T-helper 17 cell (primary cell): ENCODE data around the gene OCIAD2. TPM values are rescaled to one million over a fixed set of nuclear protein-coding genes. Genes with fewer than 3 reads are reported as not detected.

Source experiments
- ATAC-seq: fragments of 150-1000 bp; cut with Tn5 transposase; 2 replicates; pipeline ENCODE4 v1.10.0; 2021; ENCODE audit warnings: mild to moderate bottlenecking, moderate library complexity
- DNase-seq, 3 donors: peaks; one replicate each; pipeline versions ENCODE4 v3.0.0 to v3.0.0-alpha.2; 2020 to 2021
- H3K9me3 ChIP-seq: one replicate; pipeline ENCODE4 v1.7.0; 2013; ENCODE audit warnings: low read length, mild to moderate bottlenecking; ENCODE audit not compliant: control insufficient read depth, poor library complexity, severe bottlenecking
- H3K27ac Mint-ChIP-seq: one replicate; pipeline ENCODE4 v1.8.0; 2022; ENCODE audit warnings: mild to moderate bottlenecking, moderate library complexity, mixed read lengths
- H3K27me3 Mint-ChIP-seq: one replicate; pipeline ENCODE4 v1.8.0; 2022; ENCODE audit warnings: mixed read lengths
- H3K36me3 Mint-ChIP-seq: one replicate; pipeline ENCODE4 v1.8.0; 2022; ENCODE audit warnings: low read depth, mixed read lengths
- H3K4me1 Mint-ChIP-seq: one replicate; pipeline ENCODE4 v1.8.0; 2022; ENCODE audit warnings: mild to moderate bottlenecking, mixed read lengths
- H3K4me3 Mint-ChIP-seq: one replicate; pipeline ENCODE4 v1.8.0; 2022; ENCODE audit warnings: mild to moderate bottlenecking, moderate library complexity, mixed read lengths
- total RNA-seq, 4 donors: library from RNA in 2 of 4; stranded (reverse) in 2 of 4; gene quantifications; one replicate each; pipeline ENCODE4 v1.2.3 and lab custom pipeline; 2022 to 2026

The OCIAD2 gene, protein sequence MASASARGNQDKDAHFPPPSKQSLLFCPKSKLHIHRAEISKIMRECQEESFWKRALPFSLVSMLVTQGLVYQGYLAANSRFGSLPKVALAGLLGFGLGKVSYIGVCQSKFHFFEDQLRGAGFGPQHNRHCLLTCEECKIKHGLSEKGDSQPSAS
- 10 to 100 TPM; 54.1 to 61.9 TPM for total RNA-seq
- total RNA-seq (lab: John Stamatoyannopoulos, UW): 25.6 to 130 reads per million in 2 donors

DNA sequence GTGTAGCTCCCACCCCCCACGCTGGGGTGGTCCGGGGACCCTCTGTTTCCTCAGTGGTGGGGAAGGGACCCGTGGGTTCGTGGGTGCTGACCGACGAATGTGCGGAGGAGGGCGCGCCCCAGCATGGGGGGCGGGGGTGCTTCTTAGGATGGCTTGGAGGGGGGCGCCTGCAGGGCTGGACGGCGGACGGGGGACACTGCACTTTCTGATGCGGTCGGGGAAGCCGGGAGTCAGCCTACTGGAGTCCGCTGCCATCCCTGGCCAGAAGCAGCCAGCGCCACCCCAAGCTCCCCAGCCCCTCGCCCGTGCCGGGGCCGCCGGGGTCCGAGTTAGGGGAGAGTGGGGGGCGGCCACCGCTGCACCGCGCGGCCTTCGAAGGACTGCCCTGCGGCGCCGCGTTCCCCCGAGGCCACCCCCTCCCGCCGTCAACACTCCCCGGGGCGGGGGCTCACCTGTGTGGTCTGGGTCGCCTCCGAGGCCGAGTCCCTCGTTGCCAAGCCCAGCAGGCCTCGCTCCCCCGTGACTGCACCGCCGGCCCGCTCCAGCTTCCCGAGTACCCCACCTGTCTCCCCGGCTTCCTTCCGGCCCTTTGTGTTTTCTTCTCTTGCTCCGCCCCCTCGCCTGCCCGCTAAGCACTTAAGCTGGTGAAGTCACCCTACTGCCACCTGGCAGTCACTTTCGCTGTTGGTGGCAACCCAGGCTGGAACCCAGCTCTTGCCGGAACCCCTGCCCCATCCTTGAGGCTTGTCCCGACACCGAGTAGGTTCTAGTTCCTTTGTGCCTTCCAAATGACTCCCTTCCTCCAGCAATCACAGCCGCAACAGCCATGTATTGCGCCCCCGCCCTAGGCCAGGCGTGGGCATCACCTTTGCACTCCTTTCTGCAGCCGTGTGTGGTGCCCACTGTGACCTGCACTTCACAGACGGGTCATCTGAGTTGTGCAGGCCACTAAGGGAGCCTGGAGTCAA, at the start of gene OCIAD2:
OCIAD2 (minus strand) TSS at position 569 of the 968 bp plus-strand sequence. CDS start 2,225 bp downstream, outside the sequence.
- DNase-seq: peak; percentile 69 to 74 (median 70)
- peak within 1 kb of the TSS; percentile 93 for H3K27ac Mint-ChIP-seq
- ATAC-seq: peak; percentile 98
- H3K9me3 ChIP-seq: no peaks in the 10 kb centered on the region
- peaks cover 12% of the 10 kb centered on the region for H3K36me3 Mint-ChIP-seq
- no peaks in the 10 kb centered on the region for H3K27me3 Mint-ChIP-seq
- peak within 1 kb of the TSS; percentile 99 for H3K4me3 Mint-ChIP-seq
- H3K4me1 Mint-ChIP-seq: peaks cover 32% of the 10 kb centered on the region

DNA sequence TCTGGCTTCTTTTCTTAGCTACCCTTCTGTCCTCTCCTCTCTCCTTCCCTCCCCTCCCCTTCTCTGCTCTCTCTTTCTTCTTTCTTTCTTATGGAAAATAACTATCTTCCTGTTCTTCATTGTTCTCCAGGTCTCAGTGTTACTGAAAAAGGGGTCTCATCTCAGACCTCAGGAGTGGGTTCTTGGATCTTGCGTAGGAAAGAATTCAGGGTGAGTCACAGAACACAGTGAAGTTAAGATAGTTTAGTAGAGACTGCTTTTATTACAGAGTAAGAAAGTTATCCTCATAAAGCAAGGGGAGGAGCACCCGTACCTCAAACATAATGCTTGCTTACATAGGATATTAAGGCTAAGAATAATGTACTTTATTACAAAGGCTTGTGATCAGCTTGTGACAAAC, 47.7 kb upstream of the OCIAD2 start:
- no peaks in the 10 kb centered on the region for H3K9me3 ChIP-seq
- Mint-ChIP-seq H3K4me1 (peaks cover 2% of the 10 kb centered on the region), H3K36me3 (peaks cover 6% of the 10 kb centered on the region), H3K27me3 (peaks cover 11% of the 10 kb centered on the region), H3K4me3 (no peak overlapping the region), H3K27ac (no peak overlapping the region)
- DNase-seq: no peak
- no peak for ATAC-seq

DNA sequence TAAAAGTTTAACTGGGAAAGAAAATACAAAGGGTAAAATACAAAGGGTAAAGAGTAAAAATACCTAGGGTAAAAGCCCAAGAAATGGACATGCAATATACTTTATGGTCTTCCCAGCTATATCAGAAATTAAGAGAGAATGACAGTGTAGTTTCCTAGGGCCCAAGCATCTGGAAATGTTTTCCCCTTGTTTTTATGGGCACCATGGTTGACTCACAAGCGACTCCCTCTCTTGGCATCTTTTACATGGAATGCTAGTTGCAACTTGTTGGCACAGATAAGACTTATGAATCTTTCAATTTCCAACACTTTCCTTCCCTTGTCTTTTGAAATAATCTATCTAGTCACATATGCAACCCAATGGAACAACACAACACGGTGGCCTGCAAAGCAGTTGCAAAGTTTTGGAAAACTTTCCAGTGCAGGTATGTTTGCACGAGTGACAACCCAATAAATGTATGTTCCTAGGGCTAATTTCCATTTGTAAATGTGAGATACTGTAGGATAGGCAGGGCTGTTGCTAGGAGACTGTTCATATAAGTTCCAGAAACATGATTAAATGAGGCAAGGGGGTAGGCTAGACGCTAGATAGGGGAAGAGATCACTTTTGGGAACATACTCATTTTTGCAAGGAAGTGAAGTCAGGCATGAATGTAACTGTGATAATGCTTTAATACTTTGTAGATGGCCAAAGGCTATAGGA, 43.1 kb upstream of the OCIAD2 start:
- ATAC-seq (no peak), DNase-seq (no peak)
- Mint-ChIP-seq H3K27me3 (peaks cover 6% of the 10 kb centered on the region), H3K27ac (no peak overlapping the region), H3K4me3 (no peak overlapping the region), H3K4me1 (peaks cover 5% of the 10 kb centered on the region), H3K36me3 (peaks cover 2% of the 10 kb centered on the region)
- H3K9me3 ChIP-seq: no peaks in the 10 kb centered on the region

DNA sequence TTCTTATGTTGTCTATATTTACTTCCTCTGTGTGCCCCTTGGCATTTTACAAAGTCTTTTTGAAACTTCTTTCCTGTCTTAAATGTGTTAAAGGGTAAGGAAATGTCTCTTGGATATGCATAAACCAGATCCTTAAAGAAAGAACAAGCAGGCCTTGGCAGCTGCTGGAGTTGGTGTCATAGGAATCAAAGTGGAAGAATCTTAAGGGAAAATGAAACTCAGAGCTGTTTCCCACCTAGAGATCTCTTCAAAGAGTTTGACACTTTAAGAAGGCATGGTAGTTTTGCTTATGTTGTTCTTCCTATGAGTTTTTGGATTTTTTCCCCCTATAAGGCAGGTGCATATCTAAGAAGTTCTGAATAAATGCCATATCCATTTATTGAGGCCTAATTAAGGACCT, 42.5 kb upstream of the OCIAD2 start:
- Mint-ChIP-seq H3K27ac (no peak overlapping the region), H3K36me3 (no peaks in the 10 kb centered on the region), H3K4me1 (peaks cover 11% of the 10 kb centered on the region), H3K4me3 (no peak overlapping the region), H3K27me3 (peaks cover 6% of the 10 kb centered on the region)
- no peaks in the 10 kb centered on the region for H3K9me3 ChIP-seq
- no peak for ATAC-seq
- DNase-seq: no peak

DNA sequence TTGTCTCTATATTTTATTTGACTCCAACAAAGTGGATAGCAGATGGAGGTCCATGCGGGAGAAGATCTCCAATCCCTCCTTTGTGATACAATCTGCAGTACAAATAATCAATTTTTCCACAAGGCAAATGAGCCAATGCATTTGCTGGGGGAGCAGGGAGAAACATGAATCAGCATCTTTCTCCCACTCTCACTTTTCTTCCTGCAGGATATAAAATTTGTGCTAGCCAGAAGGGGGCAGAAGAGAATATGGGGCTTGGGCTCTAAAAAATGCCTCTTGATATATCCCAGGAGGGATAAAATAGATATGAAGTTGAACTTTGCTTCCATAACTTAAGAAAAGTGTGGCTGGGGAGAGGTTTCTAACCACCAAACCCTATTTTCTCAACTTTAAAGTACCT, 41.2 kb upstream of the OCIAD2 start:
- no peak overlapping the region for H3K4me3 Mint-ChIP-seq
- peaks cover 6% of the 10 kb centered on the region for H3K27me3 Mint-ChIP-seq
- peaks cover 17% of the 10 kb centered on the region for H3K4me1 Mint-ChIP-seq
- no peaks in the 10 kb centered on the region for H3K36me3 Mint-ChIP-seq
- H3K9me3 ChIP-seq: no peaks in the 10 kb centered on the region
- no peak overlapping the region for H3K27ac Mint-ChIP-seq
- ATAC-seq (no peak), DNase-seq (no peak)

DNA sequence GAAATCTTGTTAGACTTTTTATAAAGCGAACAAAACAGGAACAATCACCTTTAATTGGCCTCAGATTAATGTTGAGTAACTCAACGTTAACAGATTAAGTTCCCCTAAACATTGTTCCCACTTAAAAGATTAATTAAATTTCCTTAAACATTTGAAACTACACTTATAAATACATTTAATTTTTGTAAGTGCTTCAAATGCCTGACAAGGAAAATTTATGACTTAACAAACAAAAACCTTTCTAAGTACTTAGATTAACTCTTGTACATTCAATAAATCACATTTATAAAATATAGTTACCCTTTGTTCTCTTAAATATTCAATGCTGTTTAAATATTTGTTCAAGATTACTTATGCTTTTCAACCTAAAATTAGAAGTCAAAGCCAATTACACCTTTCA, 39.4 kb upstream of the OCIAD2 start:
- H3K4me1 Mint-ChIP-seq: peaks cover 19% of the 10 kb centered on the region
- peaks cover 13% of the 10 kb centered on the region for H3K27me3 Mint-ChIP-seq
- no peak for DNase-seq
- no peak overlapping the region for H3K4me3 Mint-ChIP-seq
- no peaks in the 10 kb centered on the region for H3K9me3 ChIP-seq
- ATAC-seq: no peak
- H3K27ac Mint-ChIP-seq: no peak overlapping the region
- H3K36me3 Mint-ChIP-seq: no peaks in the 10 kb centered on the region

DNA sequence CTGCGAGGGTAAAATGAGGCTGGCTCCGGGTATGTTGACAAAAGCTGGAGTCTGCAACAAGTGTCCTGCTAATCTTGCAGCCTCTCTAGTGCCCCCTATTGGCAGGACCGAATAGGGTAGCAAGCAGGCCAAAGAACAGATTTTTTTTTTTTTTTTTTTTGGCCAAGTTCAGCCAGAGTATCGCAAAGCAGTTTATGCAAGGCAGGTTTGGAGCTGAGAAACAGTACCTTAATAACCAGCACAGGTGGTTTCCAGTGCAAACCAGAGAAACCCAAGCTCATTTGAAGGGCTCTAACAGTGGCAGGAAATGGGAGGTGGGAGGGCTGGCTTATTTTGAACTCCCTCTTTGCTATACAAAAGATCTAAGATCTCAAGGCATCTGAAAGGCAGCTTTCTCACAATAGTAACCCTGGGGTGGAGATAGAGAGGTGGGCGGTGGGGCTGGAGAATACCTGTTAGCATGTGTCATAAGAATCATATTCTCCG, 38.2 kb upstream of the OCIAD2 start:
- H3K27ac Mint-ChIP-seq: no peak overlapping the region

DNA sequence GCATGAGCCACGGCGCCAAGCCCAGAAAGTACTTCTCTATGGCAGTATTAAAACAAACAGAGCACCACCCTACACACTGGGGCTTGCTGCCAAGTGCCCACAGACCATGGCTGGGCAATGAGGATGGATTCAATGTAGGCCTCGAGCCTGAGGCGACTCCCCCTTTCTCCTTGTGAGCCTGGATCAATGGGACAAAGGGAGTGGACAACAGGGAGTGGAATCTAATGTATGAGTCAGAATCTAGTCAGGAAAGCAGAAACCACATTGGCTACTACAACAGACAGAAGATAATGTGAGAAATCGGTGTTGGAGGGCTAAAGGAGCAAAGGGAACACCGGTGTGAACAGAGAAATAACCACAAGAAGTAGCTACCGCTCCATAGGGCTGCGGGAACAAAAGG, 37.7 kb upstream of the OCIAD2 start:
- Mint-ChIP-seq H3K27ac (no peak overlapping the region), H3K4me3 (peak overlapping the region; percentile 41), H3K36me3 (no peaks in the 10 kb centered on the region), H3K27me3 (peaks cover 13% of the 10 kb centered on the region), H3K4me1 (peaks cover 19% of the 10 kb centered on the region)
- no peak for ATAC-seq
- H3K9me3 ChIP-seq: no peaks in the 10 kb centered on the region
- DNase-seq: no peak

More for the DNA sequence above, 38.2 kb upstream of the OCIAD2 start:
- ATAC-seq (peak; percentile 88), DNase-seq (peak in 1 of 3 donors; percentile 8)
- no peaks in the 10 kb centered on the region for H3K9me3 ChIP-seq
- H3K27me3 Mint-ChIP-seq: peaks cover 13% of the 10 kb centered on the region
- H3K36me3 Mint-ChIP-seq: no peaks in the 10 kb centered on the region
- H3K4me3 Mint-ChIP-seq: no peak overlapping the region
- H3K4me1 Mint-ChIP-seq: peaks cover 19% of the 10 kb centered on the region

DNA sequence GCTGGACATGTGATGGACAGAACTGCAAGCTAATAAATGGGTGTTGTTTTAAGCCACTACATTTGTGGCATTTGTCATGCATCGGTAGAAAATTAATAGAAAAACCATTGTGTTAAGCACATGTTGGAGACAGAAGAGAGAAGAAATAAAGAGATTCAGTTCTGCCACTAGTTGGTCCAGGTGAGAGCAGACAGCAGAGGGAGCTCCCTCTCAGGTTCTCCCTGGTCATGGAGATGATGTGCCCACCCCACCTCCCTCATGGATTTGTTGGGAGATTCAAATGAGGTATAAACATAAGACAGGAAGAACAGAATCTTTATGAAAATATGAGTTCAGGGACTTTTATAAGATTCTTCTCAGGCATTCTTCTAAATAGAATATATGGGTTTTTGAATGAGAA, 36.8 kb upstream of the OCIAD2 start:
- Mint-ChIP-seq H3K36me3 (no peaks in the 10 kb centered on the region), H3K27me3 (peaks cover 13% of the 10 kb centered on the region), H3K4me3 (no peak overlapping the region), H3K4me1 (peaks cover 19% of the 10 kb centered on the region), H3K27ac (peak overlapping the region; percentile 79)
- DNase-seq (no peak), ATAC-seq (no peak)
- no peaks in the 10 kb centered on the region for H3K9me3 ChIP-seq

DNA sequence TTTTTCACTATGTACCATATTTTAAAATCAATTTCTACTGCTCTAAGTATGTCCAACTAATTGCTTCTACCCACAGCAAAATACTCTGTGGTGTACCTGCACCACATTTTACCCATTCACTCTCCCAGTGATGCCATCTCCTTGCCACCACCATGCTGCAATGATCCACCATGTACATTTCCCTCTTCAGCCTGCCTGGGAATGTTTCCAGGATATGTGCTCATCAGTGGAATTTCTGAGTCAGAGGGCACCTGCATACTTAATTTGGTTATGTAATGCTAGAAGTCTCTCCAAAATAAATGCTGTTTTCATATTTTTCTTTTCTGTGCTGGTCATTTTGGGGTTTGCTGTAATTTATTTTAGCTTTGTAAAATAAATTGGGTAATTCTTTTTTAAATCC, 33.2 kb upstream of the OCIAD2 start:
- ATAC-seq (no peak), DNase-seq (no peak)
- no peak overlapping the region for H3K27ac Mint-ChIP-seq
- peaks cover 14% of the 10 kb centered on the region for H3K4me1 Mint-ChIP-seq
- H3K4me3 Mint-ChIP-seq: no peak overlapping the region
- H3K27me3 Mint-ChIP-seq: peaks cover 7% of the 10 kb centered on the region
- H3K36me3 Mint-ChIP-seq: no peaks in the 10 kb centered on the region
- no peaks in the 10 kb centered on the region for H3K9me3 ChIP-seq

DNA sequence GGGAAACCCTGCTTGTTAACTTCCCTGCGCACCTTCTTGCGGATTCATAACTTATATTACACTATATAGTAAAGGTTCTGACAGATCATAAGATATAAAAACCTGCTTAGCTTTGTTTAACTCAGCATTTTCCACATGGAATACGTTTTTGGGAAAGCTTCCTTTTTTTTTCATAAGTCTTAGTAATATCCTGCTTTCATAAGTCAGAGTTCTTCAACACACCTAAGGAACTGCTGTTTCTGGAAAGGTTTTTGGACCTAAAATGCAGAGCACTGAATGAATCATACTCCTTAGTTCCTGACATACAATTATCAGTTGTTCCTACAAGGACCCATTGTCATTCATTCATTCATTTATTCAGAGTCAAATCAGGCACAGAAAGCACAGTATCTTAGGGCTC, 32.3 kb upstream of the OCIAD2 start:
- ATAC-seq: no peak
- Mint-ChIP-seq H3K27me3 (peaks cover 7% of the 10 kb centered on the region), H3K4me1 (peaks cover 6% of the 10 kb centered on the region), H3K36me3 (no peaks in the 10 kb centered on the region), H3K27ac (no peak overlapping the region), H3K4me3 (no peak overlapping the region)
- H3K9me3 ChIP-seq: no peaks in the 10 kb centered on the region
- DNase-seq: no peak

DNA sequence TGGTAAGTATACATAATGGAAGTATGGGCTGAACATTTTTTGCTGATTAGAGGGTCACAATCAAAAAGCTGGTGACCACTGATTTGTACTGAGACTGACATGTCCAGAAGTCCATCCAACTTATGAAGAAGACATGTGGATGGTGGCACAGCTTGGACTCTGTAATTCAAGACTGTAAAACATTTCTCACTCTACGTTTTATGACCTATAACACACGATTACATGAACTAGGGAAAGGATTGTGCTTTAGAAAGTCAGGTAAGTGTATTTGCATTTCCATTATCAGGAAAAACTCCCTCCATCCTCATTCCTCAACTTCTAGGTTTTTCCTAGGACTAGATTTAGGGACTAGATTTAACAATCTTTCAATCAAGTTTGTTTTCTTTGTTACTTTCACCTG, 30.5 kb upstream of the OCIAD2 start:
- ATAC-seq (no peak), DNase-seq (no peak)
- Mint-ChIP-seq H3K27me3 (peaks cover 7% of the 10 kb centered on the region), H3K4me3 (no peak overlapping the region), H3K27ac (no peak overlapping the region), H3K36me3 (no peaks in the 10 kb centered on the region), H3K4me1 (peaks cover 2% of the 10 kb centered on the region)
- H3K9me3 ChIP-seq: no peaks in the 10 kb centered on the region

DNA sequence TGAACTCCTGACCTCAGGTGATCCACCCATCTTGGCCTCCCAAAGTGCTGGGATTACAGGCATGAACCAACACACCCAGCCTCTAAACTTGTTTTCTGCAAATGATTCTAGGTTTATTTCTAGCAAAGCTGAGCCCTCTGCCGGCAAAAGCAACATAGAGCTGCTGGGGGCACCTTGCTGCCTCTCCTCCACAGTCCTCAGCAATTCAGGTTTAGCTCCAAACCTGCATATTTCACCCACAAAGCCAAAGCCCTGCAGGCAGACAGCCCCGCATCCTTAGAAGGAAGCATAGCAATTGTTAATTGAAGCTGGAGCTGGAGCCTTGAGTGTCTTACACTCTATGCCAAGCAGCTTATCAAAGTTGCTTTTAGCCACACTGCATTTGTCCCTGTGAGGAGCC, 24.9 kb upstream of the OCIAD2 start:
- Mint-ChIP-seq H3K4me1 (no peaks in the 10 kb centered on the region), H3K27me3 (no peaks in the 10 kb centered on the region), H3K36me3 (no peaks in the 10 kb centered on the region), H3K27ac (no peak overlapping the region), H3K4me3 (no peak overlapping the region)
- no peaks in the 10 kb centered on the region for H3K9me3 ChIP-seq
- ATAC-seq: no peak
- DNase-seq: no peak
